Measurements from ENCODE around the gene PCDHGB5. TPM values are rescaled to one million over a fixed set of nuclear protein-coding genes. Genes with fewer than 3 reads are reported as not detected.
A peak's percentile ranks its signal among the peaks of the same experiment; 100 is the strongest.
"Not testable (repeated sequence)": the region's sequence is repeated elsewhere in the genome, so short reads cannot be mapped to it uniquely, and the experiment has no call there.

The PCDHGB5 gene
- total and polyA plus RNA-seq, 2 experiments from 2014 or later = 0.17 to 0.30 TPM

- Histone ChIP-seq H3K4me3 (peak within 1 kb of the TSS; percentile 44), H3K4me1 (ENCODE audit: insufficient read depth) (no peaks in the 10 kb centered on the region), H3K36me3 (replicated peaks; ENCODE audit: insufficient read depth, low read depth) (peaks cover 4% of the 10 kb centered on the region), H3K79me2 (peaks cover 25% of the 10 kb centered on the region), H4K20me1 (ENCODE audit: insufficient read depth, poor library complexity, severe bottlenecking) (no peaks in the 10 kb centered on the region), H3K9me3 (ENCODE audit: low read depth) (peaks cover 44% of the 10 kb centered on the region), H2AFZ (peak within 1 kb of the TSS; percentile 53), H3K27ac (peak within 1 kb of the TSS; percentile 54), H3K4me2 (peak within 1 kb of the TSS; percentile 73), H3K27me3 (no peaks in the 10 kb centered on the region), H3K9me2 (replicated peaks; ENCODE audit: insufficient read depth) (no peaks in the 10 kb centered on the region)
- 49% methylated on average over 31 of the region's 31 CpGs for WGBS (ENCODE audit: low lambda C conversion rate, missing lambda C conversion rate)
- DNase-seq (ENCODE audit: low spot score) = peak; percentile 74
- no peak for TF ChIP-seq EZH2phosphoT487 (IDR thresholded peaks at IDR 0.05; ENCODE audit: low read depth, severe bottlenecking, unreplicated experiment)
- TF ChIP-seq EZH2 (IDR thresholded peaks at IDR 0.05; ENCODE audit: borderline replicate concordance) = no peak
- TF ChIP-seq CTCF (IDR thresholded peaks at IDR 0.05; ENCODE audit: poor library complexity) = peak; percentile 49
Measured at GRCh38 chr5:141412854-141413539, 15.2 kb downstream of the PCDHGB5 start, which contains the start of gene PCDHGA10. Gene PCDHGA10 (plus strand): TSS chr5:141412987. CDS start chr5:141413176, 189 bp downstream.

GRCh38 chr5:141413540-141414069 lies 15.9 kb downstream of the PCDHGB5 start:
- peaks cover 49% of the 10 kb centered on the region for H3K9me3 ChIP-seq (ENCODE audit: low read depth)
- H3K79me2 ChIP-seq = peaks cover 24% of the 10 kb centered on the region
- H3K9me2 ChIP-seq (replicated peaks; ENCODE audit: insufficient read depth) = no peaks in the 10 kb centered on the region
- H4K20me1 ChIP-seq (ENCODE audit: insufficient read depth, poor library complexity, severe bottlenecking) = no peaks in the 10 kb centered on the region
- H3K27me3 ChIP-seq = no peaks in the 10 kb centered on the region
- peak overlapping the region; percentile 53 for H2AFZ ChIP-seq
- TF ChIP-seq EZH2 (IDR thresholded peaks at IDR 0.05; ENCODE audit: borderline replicate concordance) = no peak
- TF ChIP-seq EZH2phosphoT487 (IDR thresholded peaks at IDR 0.05; ENCODE audit: low read depth, severe bottlenecking, unreplicated experiment) = no peak
- TF ChIP-seq CTCF (IDR thresholded peaks at IDR 0.05; ENCODE audit: poor library complexity) = no peak
- WGBS (ENCODE audit: low lambda C conversion rate, missing lambda C conversion rate) = 74% methylated on average over 25 of the region's 25 CpGs
- H3K36me3 ChIP-seq (replicated peaks; ENCODE audit: insufficient read depth, low read depth) = peaks cover 4% of the 10 kb centered on the region
- no peaks in the 10 kb centered on the region for H3K4me1 ChIP-seq (ENCODE audit: insufficient read depth)
- no peak for DNase-seq (ENCODE audit: low spot score)
- peak overlapping the region; percentile 73 for H3K4me2 ChIP-seq
- H3K4me3 ChIP-seq = peak overlapping the region; percentile 4
- no peak overlapping the region for H3K27ac ChIP-seq

- not testable (repeated sequence) for H3K4me1 ChIP-seq (ENCODE audit: insufficient read depth); H3K4me2 ChIP-seq; H3K4me3 ChIP-seq; H3K9me2 ChIP-seq (replicated peaks; ENCODE audit: insufficient read depth); H3K27me3 ChIP-seq; H3K27ac ChIP-seq; H2AFZ ChIP-seq; H3K36me3 ChIP-seq (replicated peaks; ENCODE audit: insufficient read depth, low read depth); DNase-seq (ENCODE audit: low spot score); H4K20me1 ChIP-seq (ENCODE audit: insufficient read depth, poor library complexity, severe bottlenecking)
- peaks cover 16% of the 10 kb centered on the region for H3K79me2 ChIP-seq
- 99% methylated on average over 43 of the region's 46 CpGs for WGBS (ENCODE audit: low lambda C conversion rate, missing lambda C conversion rate)
- H3K9me3 ChIP-seq (ENCODE audit: low read depth) = peaks cover 49% of the 10 kb centered on the region
Measured at GRCh38 chr5:141414548-141415274, 17.0 kb downstream of the PCDHGB5 start.

- DNase-seq (ENCODE audit: low spot score); H3K36me3 ChIP-seq (replicated peaks; ENCODE audit: insufficient read depth, low read depth); H3K27ac ChIP-seq; H4K20me1 ChIP-seq (ENCODE audit: insufficient read depth, poor library complexity, severe bottlenecking); H3K4me2 ChIP-seq; H3K9me2 ChIP-seq (replicated peaks; ENCODE audit: insufficient read depth); H3K27me3 ChIP-seq; H3K4me1 ChIP-seq (ENCODE audit: insufficient read depth); H2AFZ ChIP-seq; H3K4me3 ChIP-seq: not testable (repeated sequence)
- H3K9me3 ChIP-seq (ENCODE audit: low read depth) = peaks cover 52% of the 10 kb centered on the region
- WGBS (ENCODE audit: low lambda C conversion rate, missing lambda C conversion rate) = over 99% methylated on average over 22 of the region's 24 CpGs
- peaks cover 17% of the 10 kb centered on the region for H3K79me2 ChIP-seq
Measured at GRCh38 chr5:141415275-141415618, 17.5 kb downstream of the PCDHGB5 start.
